ENCODE measurements around the gene SMARCB1.

Gene SMARCB1

GRCh38 chr22:23779731-23780130, 7.0 kb upstream of the SMARCB1 start:
- no peak for TF ChIP-seq CTCF (IDR thresholded peaks at IDR 0.05; ENCODE audit: low read depth, low read length, missing control alignments)
- in situ Hi-C loops (cut with HindIII; ENCODE audit: low sequenced_read_pairs) = no loop called here
- no peak for DNase-seq (ENCODE audit: low read depth)
- no peak overlapping the region for H3K4me3 ChIP-seq (ENCODE audit: low read depth, low read length)

- no peak for TF ChIP-seq CTCF (IDR thresholded peaks at IDR 0.05; ENCODE audit: low read depth, low read length, missing control alignments)
- in situ Hi-C loops (cut with HindIII; ENCODE audit: low sequenced_read_pairs) = no loop called here
- DNase-seq (ENCODE audit: low read depth) = no peak
- no peak overlapping the region for H3K4me3 ChIP-seq (ENCODE audit: low read depth, low read length)
These were observed 6.5 kb upstream of the SMARCB1 start for GRCh38 chr22:23780146-23780748.

- no peak for TF ChIP-seq CTCF (IDR thresholded peaks at IDR 0.05; ENCODE audit: low read depth, low read length, missing control alignments)
- H3K4me3 ChIP-seq (ENCODE audit: low read depth, low read length) = no peak overlapping the region
- in situ Hi-C loops (cut with HindIII; ENCODE audit: low sequenced_read_pairs) = no loop called here
- DNase-seq (ENCODE audit: low read depth) = no peak
These were observed 5.7 kb upstream of the SMARCB1 start for GRCh38 chr22:23781065-23781464.

DNA sequence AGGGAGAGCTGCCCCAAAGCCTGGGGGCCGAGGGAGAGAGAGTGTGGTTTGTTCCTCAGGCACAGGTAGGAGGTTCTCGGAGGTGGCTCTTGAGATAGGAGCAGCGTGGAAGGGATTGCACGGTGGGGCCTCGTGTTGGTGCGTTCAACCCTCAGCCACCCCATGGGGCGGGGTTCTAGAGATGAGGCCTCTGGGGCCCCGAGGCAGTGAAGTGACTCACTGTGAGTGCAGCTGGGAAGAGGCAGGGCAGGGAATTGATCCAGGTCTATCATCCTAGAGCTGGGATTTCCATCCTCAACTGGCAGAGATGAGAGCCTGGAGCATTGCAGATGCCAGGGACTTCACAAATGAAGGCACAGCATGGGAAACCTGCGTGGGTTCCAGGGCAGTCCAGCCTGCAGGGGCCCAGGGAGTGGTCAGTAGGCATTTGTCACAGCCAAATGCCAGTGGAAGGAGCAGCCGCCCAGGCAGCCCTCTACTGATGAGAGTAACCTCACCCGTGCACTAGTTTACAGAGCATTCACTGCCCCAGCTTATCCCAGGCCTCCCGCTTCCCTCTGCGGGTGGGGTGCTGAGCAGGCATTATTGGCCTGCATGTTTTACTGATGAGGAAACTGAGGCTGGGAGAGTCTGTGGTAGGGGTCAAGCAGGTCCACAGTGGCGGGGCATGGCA, 5.1 kb upstream of the SMARCB1 start:
- no peak for TF ChIP-seq CTCF (IDR thresholded peaks at IDR 0.05; ENCODE audit: low read depth, low read length, missing control alignments)
- DNase-seq (ENCODE audit: low read depth) = no peak
- in situ Hi-C loops (cut with HindIII; ENCODE audit: low sequenced_read_pairs) = no loop called here
- H3K4me3 ChIP-seq (ENCODE audit: low read depth, low read length) = no peak overlapping the region

- in situ Hi-C loops (cut with HindIII; ENCODE audit: low sequenced_read_pairs) = no loop called here
- no peak for DNase-seq (ENCODE audit: low read depth)
- no peak for TF ChIP-seq CTCF (IDR thresholded peaks at IDR 0.05; ENCODE audit: low read depth, low read length, missing control alignments)
- H3K4me3 ChIP-seq (ENCODE audit: low read depth, low read length) = no peak overlapping the region
These were observed 4.5 kb upstream of the SMARCB1 start for GRCh38 chr22:23782252-23782651.

DNA sequence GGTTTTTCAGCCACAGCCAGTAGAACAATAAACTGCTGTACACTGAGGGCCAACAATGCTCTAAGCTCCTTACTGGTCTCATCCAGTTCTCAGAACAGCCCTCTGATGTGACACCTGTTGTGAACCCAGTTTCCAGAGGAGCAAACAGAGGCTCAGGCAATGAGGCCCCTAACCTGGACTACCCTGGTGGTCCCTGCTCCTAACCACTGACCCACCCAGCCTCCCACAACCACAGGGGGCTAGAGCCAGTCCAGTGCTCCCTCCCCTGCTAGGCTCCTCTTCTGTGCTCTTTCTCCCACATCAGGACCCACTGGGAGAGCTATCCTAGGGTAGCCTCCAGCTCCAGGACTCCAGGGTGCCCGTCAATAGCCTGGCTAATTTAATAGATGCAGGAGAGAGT, 4.1 kb upstream of the SMARCB1 start:
- no peak for DNase-seq (ENCODE audit: low read depth)
- TF ChIP-seq CTCF (IDR thresholded peaks at IDR 0.05; ENCODE audit: low read depth, low read length, missing control alignments) = no peak
- H3K4me3 ChIP-seq (ENCODE audit: low read depth, low read length) = no peak overlapping the region
- in situ Hi-C loops (cut with HindIII; ENCODE audit: low sequenced_read_pairs) = no loop called here
